A673 (cell line): Measurements from ENCODE around the gene PNPLA6.

Experiments
- CTCF ChIP-seq: fragments of 300-800, 200-600 bp; sonication (generic); conservative IDR thresholded peaks from 2 replicates; pipeline ENCODE4 v1.5.1; 2017; ENCODE audit warnings: low read depth, mild to moderate bottlenecking, antibody characterized with exemption, low read length, moderate library complexity, mixed read lengths
- EZH2 ChIP-seq: fragments of 200-600 bp; sonication (generic); IDR thresholded peaks from 2 replicates; pipeline ENCODE4 v1.6.1; 2017; ENCODE audit warnings: borderline replicate concordance, low read depth, mild to moderate bottlenecking, mixed read lengths, antibody characterized with exemption, low read length; ENCODE audit not compliant: poor library complexity, severe bottlenecking

DNA sequence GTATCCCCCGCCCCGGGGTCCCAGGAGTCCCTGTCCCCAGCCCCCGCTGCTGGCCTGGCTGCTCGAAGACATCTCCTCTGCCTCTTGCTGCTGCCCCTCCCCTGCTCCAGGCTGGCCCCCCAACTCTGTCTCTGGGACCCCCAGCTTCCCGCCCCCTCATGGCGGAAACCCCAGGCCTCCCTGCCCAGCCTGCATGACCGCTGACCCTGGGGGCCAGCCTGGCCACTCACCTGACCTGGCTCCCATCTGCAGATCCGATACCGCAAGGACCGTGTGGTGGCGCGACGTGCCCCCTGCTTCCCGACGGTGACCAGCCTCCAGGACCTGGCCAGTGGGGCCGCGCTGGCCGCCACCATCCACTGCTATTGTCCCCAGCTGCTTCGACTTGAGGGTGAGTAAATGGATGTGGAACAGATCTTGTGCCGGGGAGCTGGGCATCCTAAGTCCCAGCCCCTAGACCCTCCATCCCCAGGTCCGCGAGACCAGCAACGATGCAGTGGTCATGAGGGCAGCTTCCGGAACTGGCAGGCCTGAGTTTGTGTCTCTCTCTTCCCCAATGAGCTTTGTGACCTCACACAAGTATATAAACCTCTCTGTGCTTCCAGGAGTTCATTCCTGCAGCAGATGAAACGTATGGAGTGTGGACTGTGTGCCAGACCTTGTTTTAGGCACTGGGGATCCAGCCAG is 72.5 kb downstream of the PNPLA6 start:
- no peak for TF ChIP-seq CTCF
- TF ChIP-seq EZH2 = no peak
